HepG2 (cell line): Measurements from ENCODE around the gene SH2D3C. TPM values are rescaled to one million over a fixed set of nuclear protein-coding genes. Genes with fewer than 3 reads are reported as not detected.

Source experiments
- ARHGAP35 ChIP-seq: sonication (generic); formaldehyde crosslinking; IDR thresholded peaks from 2 replicates; pipeline ENCODE4 v1.9.0; 2022; ENCODE audit warnings: mild to moderate bottlenecking, inconsistent platforms, moderate library complexity, missing genetic modification reagents, borderline replicate concordance
- ETV5 ChIP-seq: IDR thresholded peaks from 2 replicates; pipeline ENCODE4 v1.6.1; 2018; ENCODE audit warnings: missing biosample characterization, missing genetic modification reagents, inconsistent platforms, borderline replicate concordance
- HIVEP1 ChIP-seq: sonication (generic); formaldehyde crosslinking; IDR thresholded peaks from 2 replicates; pipeline ENCODE4 v1.4.0; 2020; ENCODE audit warnings: mild to moderate bottlenecking, missing genetic modification reagents
- HMGA1 ChIP-seq: sonication (generic); formaldehyde crosslinking; conservative IDR thresholded peaks from 2 replicates; pipeline ENCODE4 v1.4.0; 2020; ENCODE audit warnings: missing genetic modification reagents
- KAT8 ChIP-seq: IDR thresholded peaks from 2 replicates; pipeline ENCODE4 v1.6.1; 2016; ENCODE audit warnings: missing genetic modification reagents, missing compliant biosample characterization
- TAF1 ChIP-seq: sonication (generic); formaldehyde crosslinking; IDR thresholded peaks from 2 replicates; pipeline ENCODE4 v1.4.0; 2020; ENCODE audit warnings: missing genetic modification reagents
- TRIM24 ChIP-seq: sonication (generic); formaldehyde crosslinking; IDR thresholded peaks from 2 replicates; pipeline ENCODE4 v1.8.0; 2022; ENCODE audit warnings: mild to moderate bottlenecking, missing genetic modification reagents
- ZNF724P ChIP-seq: sonication (generic); formaldehyde crosslinking; IDR thresholded peaks from 2 replicates; pipeline ENCODE4 v1.8.0; 2022; ENCODE audit warnings: missing genetic modification reagents, borderline replicate concordance
- polyA plus RNA-seq, 8 experiments: library from polyadenylated mRNA; depleted of rRNA in 3 of 8; stranded (reverse) in 7 of 8; unstranded in 1 of 8; fragments of >200 nt; fragmentation: Illumina TruSeq in 4 of 8; extraction: Trizol in 4 of 8; gene quantifications; 2 replicates each; pipeline versions ENCODE4 v1.2.1 to v1.2.3, GENCODE V29; 2011 to 2016; ENCODE audit warnings: low read depth in 4 of 8, missing spikeins in 1 of 8, mixed read lengths in 1 of 8; ENCODE audit not compliant: insufficient read depth in 1 of 8
- total RNA-seq, 5 experiments: library from RNA; depleted of rRNA; stranded (reverse); fragments of >200 nt; fragmentation: Illumina TruSeq; extraction: Trizol; gene quantifications; 2 replicates each; pipeline ENCODE4 v1.2.3, GENCODE V29; 2016; ENCODE audit warnings: low read depth in 1 of 5
- TF ChIP-seq, protein P1 (sequence below): sonication (generic); formaldehyde crosslinking; conservative IDR thresholded peaks from 2 replicates; pipeline ENCODE4 v1.8.0; 2022; ENCODE audit warnings: mild to moderate bottlenecking, moderate library complexity, missing genetic modification reagents
- TF ChIP-seq, protein P2 (sequence below): sonication (generic); formaldehyde crosslinking; IDR thresholded peaks from 2 replicates; pipeline ENCODE4 v1.4.0; 2020; ENCODE audit warnings: missing genetic modification reagents
- TF ChIP-seq, protein P3 (sequence below), 2 experiments: sonication (generic) in 1 of 2; formaldehyde crosslinking in 1 of 2; IDR thresholded peaks; 2 replicates each; pipeline versions ENCODE4 v1.5.1 to v1.6.1; 2011 to 2020; ENCODE audit warnings: borderline replicate concordance in 1 of 2, low read depth in 1 of 2, low read length in 1 of 2, mild to moderate bottlenecking in 1 of 2, missing genetic modification reagents in 1 of 2, moderate library complexity in 1 of 2
- TF ChIP-seq, protein P4 (sequence below): sonication (generic); formaldehyde crosslinking; IDR thresholded peaks from 2 replicates; pipeline ENCODE4 v1.4.0; 2020; ENCODE audit warnings: missing genetic modification reagents

SH2D3C gene
- total and polyA plus RNA-seq, 2 of the 13 experiments (the other 11 are each of a cell fraction or from before 2014, with no cell fraction given): not detected

DNA sequence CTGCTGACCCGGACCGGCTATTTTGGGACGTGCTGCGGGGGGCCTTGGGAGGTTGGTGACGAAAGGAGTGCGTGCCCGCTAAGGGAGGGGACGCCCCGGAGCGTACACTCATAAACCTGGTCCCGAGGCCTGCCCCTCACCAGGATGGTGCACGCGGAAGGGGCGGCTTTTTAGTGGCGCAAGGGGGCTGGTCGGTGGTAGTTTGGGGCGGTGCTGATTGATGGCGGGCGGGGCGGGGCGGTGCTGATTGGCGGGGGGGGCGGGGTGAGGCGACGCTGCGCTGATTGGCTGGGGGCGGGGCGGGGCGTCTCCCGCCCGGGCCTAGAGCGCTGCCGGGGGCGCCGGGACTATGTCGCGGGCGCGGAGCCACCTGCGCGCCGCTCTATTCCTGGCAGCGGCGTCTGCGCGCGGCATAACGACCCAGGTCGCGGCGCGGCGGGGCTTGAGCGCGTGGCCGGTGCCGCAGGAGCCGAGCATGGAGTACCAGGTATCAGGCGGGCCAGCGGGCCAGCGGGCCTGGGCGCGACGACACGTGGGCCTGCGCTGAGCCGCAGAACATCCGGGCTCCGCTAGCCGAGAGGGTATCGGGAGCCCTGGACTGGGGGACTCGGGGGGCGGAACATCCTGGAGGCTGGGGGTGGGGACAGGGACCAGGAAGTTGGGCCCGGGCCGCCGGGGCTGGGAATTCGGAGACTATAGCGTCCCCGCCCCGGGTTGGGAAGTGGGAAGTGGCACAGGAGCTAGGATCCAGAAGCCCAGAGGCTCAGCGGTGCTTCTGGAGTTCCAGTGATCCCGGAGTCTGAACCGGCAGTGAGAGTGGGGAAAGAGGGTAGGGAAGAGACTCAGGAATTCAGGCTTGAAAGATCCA is 24.3 kb upstream of the SH2D3C start, which contains the start of gene FPGS (continued):
- TF ChIP-seq, protein P1, sequence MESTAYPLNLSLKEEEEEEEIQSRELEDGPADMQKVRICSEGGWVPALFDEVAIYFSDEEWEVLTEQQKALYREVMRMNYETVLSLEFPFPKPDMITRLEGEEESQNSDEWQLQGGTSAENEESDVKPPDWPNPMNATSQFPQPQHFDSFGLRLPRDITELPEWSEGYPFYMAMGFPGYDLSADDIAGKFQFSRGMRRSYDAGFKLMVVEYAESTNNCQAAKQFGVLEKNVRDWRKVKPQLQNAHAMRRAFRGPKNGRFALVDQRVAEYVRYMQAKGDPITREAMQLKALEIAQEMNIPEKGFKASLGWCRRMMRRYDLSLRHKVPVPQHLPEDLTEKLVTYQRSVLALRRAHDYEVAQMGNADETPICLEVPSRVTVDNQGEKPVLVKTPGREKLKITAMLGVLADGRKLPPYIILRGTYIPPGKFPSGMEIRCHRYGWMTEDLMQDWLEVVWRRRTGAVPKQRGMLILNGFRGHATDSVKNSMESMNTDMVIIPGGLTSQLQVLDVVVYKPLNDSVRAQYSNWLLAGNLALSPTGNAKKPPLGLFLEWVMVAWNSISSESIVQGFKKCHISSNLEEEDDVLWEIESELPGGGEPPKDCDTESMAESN (CRISPR knock-in tag): peak; percentile 79
- TF ChIP-seq, protein P2, sequence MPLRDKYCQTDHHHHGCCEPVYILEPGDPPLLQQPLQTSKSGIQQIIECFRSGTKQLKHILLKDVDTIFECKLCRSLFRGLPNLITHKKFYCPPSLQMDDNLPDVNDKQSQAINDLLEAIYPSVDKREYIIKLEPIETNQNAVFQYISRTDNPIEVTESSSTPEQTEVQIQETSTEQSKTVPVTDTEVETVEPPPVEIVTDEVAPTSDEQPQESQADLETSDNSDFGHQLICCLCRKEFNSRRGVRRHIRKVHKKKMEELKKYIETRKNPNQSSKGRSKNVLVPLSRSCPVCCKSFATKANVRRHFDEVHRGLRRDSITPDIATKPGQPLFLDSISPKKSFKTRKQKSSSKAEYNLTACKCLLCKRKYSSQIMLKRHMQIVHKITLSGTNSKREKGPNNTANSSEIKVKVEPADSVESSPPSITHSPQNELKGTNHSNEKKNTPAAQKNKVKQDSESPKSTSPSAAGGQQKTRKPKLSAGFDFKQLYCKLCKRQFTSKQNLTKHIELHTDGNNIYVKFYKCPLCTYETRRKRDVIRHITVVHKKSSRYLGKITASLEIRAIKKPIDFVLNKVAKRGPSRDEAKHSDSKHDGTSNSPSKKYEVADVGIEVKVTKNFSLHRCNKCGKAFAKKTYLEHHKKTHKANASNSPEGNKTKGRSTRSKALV (CRISPR knock-in tag): peak; percentile 39; the same call in 1 of the 2 replicates
- TF ChIP-seq, protein P3, sequence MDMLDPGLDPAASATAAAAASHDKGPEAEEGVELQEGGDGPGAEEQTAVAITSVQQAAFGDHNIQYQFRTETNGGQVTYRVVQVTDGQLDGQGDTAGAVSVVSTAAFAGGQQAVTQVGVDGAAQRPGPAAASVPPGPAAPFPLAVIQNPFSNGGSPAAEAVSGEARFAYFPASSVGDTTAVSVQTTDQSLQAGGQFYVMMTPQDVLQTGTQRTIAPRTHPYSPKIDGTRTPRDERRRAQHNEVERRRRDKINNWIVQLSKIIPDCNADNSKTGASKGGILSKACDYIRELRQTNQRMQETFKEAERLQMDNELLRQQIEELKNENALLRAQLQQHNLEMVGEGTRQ (IDR thresholded peaks at IDR 0.05; ENCODE audit: low read depth, low read length): no peak
- TF ChIP-seq, protein P3 (CRISPR knock-in tag; IDR thresholded peaks at IDR 0.05; ENCODE audit: borderline replicate concordance): peak; percentile 41; the same call in 1 of the 2 replicates
- no peak for TF ChIP-seq HMGA1 (CRISPR knock-in tag)
- TF ChIP-seq, protein P4, sequence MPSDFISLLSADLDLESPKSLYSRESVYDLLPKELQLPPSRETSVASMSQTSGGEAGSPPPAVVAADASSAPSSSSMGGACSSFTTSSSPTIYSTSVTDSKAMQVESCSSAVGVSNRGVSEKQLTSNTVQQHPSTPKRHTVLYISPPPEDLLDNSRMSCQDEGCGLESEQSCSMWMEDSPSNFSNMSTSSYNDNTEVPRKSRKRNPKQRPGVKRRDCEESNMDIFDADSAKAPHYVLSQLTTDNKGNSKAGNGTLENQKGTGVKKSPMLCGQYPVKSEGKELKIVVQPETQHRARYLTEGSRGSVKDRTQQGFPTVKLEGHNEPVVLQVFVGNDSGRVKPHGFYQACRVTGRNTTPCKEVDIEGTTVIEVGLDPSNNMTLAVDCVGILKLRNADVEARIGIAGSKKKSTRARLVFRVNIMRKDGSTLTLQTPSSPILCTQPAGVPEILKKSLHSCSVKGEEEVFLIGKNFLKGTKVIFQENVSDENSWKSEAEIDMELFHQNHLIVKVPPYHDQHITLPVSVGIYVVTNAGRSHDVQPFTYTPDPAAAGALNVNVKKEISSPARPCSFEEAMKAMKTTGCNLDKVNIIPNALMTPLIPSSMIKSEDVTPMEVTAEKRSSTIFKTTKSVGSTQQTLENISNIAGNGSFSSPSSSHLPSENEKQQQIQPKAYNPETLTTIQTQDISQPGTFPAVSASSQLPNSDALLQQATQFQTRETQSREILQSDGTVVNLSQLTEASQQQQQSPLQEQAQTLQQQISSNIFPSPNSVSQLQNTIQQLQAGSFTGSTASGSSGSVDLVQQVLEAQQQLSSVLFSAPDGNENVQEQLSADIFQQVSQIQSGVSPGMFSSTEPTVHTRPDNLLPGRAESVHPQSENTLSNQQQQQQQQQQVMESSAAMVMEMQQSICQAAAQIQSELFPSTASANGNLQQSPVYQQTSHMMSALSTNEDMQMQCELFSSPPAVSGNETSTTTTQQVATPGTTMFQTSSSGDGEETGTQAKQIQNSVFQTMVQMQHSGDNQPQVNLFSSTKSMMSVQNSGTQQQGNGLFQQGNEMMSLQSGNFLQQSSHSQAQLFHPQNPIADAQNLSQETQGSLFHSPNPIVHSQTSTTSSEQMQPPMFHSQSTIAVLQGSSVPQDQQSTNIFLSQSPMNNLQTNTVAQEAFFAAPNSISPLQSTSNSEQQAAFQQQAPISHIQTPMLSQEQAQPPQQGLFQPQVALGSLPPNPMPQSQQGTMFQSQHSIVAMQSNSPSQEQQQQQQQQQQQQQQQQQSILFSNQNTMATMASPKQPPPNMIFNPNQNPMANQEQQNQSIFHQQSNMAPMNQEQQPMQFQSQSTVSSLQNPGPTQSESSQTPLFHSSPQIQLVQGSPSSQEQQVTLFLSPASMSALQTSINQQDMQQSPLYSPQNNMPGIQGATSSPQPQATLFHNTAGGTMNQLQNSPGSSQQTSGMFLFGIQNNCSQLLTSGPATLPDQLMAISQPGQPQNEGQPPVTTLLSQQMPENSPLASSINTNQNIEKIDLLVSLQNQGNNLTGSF: 0 out of 2 replicates have a peak, but pooled peaks have one; percentile 29
- peak; percentile 76 for TF ChIP-seq ARHGAP35 (CRISPR knock-in tag)
- TF ChIP-seq ETV5 (CRISPR knock-in tag): peak; percentile 51
- TF ChIP-seq ZNF724P (CRISPR knock-in tag): no peak; the same call in 1 of the 2 replicates
- no peak; the same call in 1 of the 2 replicates for TF ChIP-seq HIVEP1 (CRISPR knock-in tag)
- no peak for TF ChIP-seq TRIM24
- TF ChIP-seq TAF1 (CRISPR knock-in tag): peak; percentile 67
- TF ChIP-seq KAT8 (CRISPR knock-in tag): peak; percentile 57; the same call in 1 of the 2 replicates
